ENCODE measurements around the gene SYPL2. TPM values are rescaled to one million over a fixed set of nuclear protein-coding genes. Genes with fewer than 3 reads are reported as not detected.

SYPL2 gene
- total RNA-seq, 2 experiments from 2014 or later: not detected

- Histone ChIP-seq H3K4me3 (ENCODE audit: low read depth, low read length, poor library complexity, severe bottlenecking) (peak within 1 kb of the TSS; percentile 95), H4K20me1 (ENCODE audit: insufficient read depth, low read length) (no peaks in the 10 kb centered on the region), H3K4me2 (ENCODE audit: low read length) (peak within 1 kb of the TSS; percentile 77), H3K4me1 (ENCODE audit: insufficient read depth, low read length, poor library complexity, severe bottlenecking) (peaks cover 14% of the 10 kb centered on the region), H2AFZ (ENCODE audit: low read length) (peak within 1 kb of the TSS; percentile 83), H3K79me2 (ENCODE audit: insufficient read depth, low read depth, low read length) (peaks cover 7% of the 10 kb centered on the region; the same call in 1 of the 2 replicates), H3K27ac (ENCODE audit: low read depth, low read length, poor library complexity, severe bottlenecking) (peak within 1 kb of the TSS; percentile 68), H3K36me3 (ENCODE audit: insufficient read depth, low read length) (peaks cover 30% of the 10 kb centered on the region; the same call in 1 of the 2 replicates), H3K9me3 (ENCODE audit: low read length) (no peaks in the 10 kb centered on the region), H3K9me2 (ENCODE audit: insufficient read depth, low read length) (no peaks in the 10 kb centered on the region)
- POLR2A ChIA-PET: interaction anchor here (0.6 to 1.5 kb wide), 5 partner anchors 12 to 277 kb away, joined by 3 to 5 read pairs (median 4); no protein-coding TSS in a partner anchor
- intact Hi-C loops (cut with micrococcal nuclease; ENCODE audit: unreplicated experiment): loop anchor here (1.0 to 5.0 kb wide), 2 partner anchors 39 to 128 kb away; no protein-coding TSS in a partner anchor
- peak; percentile 91 for DNase-seq (ENCODE audit: low spot score)
- TF ChIP-seq CTCF (conservative IDR thresholded peaks at IDR 0.05; ENCODE audit: low read length) (peak; percentile 94), EZH2phosphoT487 (IDR thresholded peaks at IDR 0.05; ENCODE audit: borderline replicate concordance, low read depth, low read length) (no peak)
- CTCF ChIA-PET (ENCODE audit: unreplicated experiment): interaction anchor here (0.6 to 2.6 kb wide), 5 partner anchors 10 to 119 kb away, joined by 4 to 35 read pairs (median 4); partner anchors contain the start of gene ATXN7L2
- no TSS peak for BruUV-seq (replicated peaks)
Observed at GRCh38 chr1:109493805-109494539, 27.6 kb downstream of the SYPL2 start, which contains the start of gene CYB561D1. Gene CYB561D1, plus strand, starts transcription at chr1:109494094. Its CDS starts 46 bp downstream, at chr1:109494140.

- no peaks in the 10 kb centered on the region for H4K20me1 ChIP-seq (ENCODE audit: insufficient read depth, low read length)
- ChIA-PET POLR2A (interaction anchor here (1.0 to 1.5 kb wide), 3 partner anchors 10 to 36 kb away, joined by 3 to 4 read pairs (median 3); partner anchors contain the start of gene ATXN7L2), CTCF (ENCODE audit: unreplicated experiment) (interaction anchor here (0.9 kb wide), 1 partner anchor 37 kb away, joined by 3 read pairs; no protein-coding TSS in a partner anchor)
- no peak overlapping the region for H2AFZ ChIP-seq (ENCODE audit: low read length)
- intact Hi-C loops (cut with micrococcal nuclease; ENCODE audit: unreplicated experiment): no loop called here
- H3K79me2 ChIP-seq (ENCODE audit: insufficient read depth, low read depth, low read length): peaks cover 7% of the 10 kb centered on the region; the same call in 1 of the 2 replicates
- H3K36me3 ChIP-seq (ENCODE audit: insufficient read depth, low read length): peaks cover 33% of the 10 kb centered on the region; the same call in 1 of the 2 replicates
- H3K27ac ChIP-seq (ENCODE audit: low read depth, low read length, poor library complexity, severe bottlenecking): no peak overlapping the region
- H3K4me1 ChIP-seq (ENCODE audit: insufficient read depth, low read length, poor library complexity, severe bottlenecking): peaks cover 14% of the 10 kb centered on the region
- H3K9me3 ChIP-seq (ENCODE audit: low read length): no peaks in the 10 kb centered on the region
- H3K9me2 ChIP-seq (ENCODE audit: insufficient read depth, low read length): no peaks in the 10 kb centered on the region
- BruUV-seq (replicated peaks): no TSS peak
- no peak overlapping the region for H3K4me2 ChIP-seq (ENCODE audit: low read length)
- DNase-seq (ENCODE audit: low spot score): no peak
- no peak overlapping the region for H3K4me3 ChIP-seq (ENCODE audit: low read depth, low read length, poor library complexity, severe bottlenecking)
- TF ChIP-seq EZH2phosphoT487 (IDR thresholded peaks at IDR 0.05; ENCODE audit: borderline replicate concordance, low read depth, low read length) (no peak), CTCF (conservative IDR thresholded peaks at IDR 0.05; ENCODE audit: low read length) (no peak)
Observed at GRCh38 chr1:109495738-109496137, 29.4 kb downstream of the SYPL2 start.
